NCI-H2107 (cell line): Measurements from ENCODE around the gene LDB3.
"Not testable (repeated sequence)": the region's sequence is repeated elsewhere in the genome, so short reads cannot be mapped to it uniquely, and the experiment has no call there.

Source experiments
- DNase-seq: peaks from one replicate; lab custom pipeline; 2025; lab: John Stamatoyannopoulos, UW

The LDB3 gene

GRCh38 chr10:86730227-86730626 is 61.9 kb downstream of the LDB3 start:
- DNase-seq = no peak

- no peak for DNase-seq
Measured at GRCh38 chr10:86732771-86733170, 64.5 kb downstream of the LDB3 start.

DNA sequence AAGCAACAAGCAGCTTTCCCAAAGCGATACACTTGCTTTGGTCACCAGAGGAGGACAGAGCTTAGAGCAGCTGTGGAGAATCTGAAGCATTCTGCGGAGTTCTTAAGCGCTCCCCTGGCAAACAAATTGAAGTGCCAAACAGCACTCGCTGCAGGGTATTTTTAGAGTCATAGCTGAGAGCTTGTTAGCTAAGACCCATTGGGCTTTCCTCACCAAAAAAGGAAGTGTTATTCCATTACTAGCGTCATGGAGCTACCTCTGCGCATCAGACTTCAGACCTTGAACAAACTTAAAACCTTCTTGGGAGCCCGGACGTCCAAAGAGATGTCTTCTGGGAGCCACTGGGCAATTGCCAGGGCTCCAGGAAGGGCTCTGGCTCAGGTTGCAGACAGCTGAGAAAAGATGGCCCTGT is 65.0 kb downstream of the LDB3 start:
- DNase-seq = no peak

- no peak for DNase-seq
Measured at GRCh38 chr10:86734207-86734988, 66.1 kb downstream of the LDB3 start.

DNA sequence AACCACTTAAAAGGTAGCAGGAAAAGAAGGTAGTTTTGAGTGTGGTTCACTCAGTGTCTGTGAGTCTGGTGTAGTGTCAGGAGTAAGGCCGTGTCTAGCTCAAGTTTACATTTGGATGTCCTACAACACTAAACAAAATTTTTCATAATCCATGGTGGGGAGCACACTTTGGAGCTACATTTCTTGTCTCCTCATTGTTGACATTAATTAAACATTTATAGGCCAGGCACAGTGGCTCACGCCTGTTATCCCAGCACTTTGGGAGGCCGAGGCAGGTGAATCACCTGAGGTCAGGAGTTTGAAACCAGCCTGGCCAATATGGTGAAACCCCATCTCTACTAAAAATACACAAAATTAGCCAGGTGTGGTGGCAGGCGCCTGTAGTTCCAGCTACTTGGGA is 67.0 kb downstream of the LDB3 start:
- DNase-seq = not testable (repeated sequence)

- DNase-seq = no peak
Measured at GRCh38 chr10:86742230-86742629, 73.9 kb downstream of the LDB3 start.

DNA sequence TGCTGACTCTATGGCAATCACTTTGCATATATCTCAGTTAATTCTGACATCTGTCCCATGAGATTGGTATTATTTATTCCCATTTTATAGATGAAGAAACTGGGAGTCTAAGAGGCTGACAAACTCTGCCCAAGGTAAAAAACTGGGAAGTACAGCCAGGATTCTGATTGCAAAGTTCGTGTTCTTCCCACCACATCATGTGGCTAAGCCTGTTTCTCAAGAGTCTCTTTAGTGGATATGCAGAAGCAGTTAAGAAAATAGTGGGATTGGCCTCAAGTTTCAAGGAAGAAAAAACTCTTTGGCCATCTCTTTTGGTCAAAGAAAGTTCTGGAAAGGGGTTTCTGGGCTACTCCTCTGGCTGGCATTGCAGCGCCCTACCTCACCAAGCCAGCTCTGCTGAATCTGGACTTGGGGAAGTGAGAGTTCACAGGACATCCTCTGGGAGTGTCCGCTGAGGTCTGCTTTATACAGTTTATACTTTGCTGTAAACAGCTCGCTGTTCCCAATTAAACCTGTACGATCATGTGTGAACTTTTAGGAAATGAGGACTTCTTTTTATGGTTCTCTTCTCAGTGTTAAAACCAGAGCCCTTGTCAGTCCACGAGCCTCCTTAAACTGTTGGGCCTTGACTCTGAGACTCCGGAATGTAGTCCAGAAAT is 75.9 kb downstream of the LDB3 start:
- no peak for DNase-seq

- no peak for DNase-seq
Measured at GRCh38 chr10:86747796-86748581, 79.7 kb downstream of the LDB3 start.

DNA sequence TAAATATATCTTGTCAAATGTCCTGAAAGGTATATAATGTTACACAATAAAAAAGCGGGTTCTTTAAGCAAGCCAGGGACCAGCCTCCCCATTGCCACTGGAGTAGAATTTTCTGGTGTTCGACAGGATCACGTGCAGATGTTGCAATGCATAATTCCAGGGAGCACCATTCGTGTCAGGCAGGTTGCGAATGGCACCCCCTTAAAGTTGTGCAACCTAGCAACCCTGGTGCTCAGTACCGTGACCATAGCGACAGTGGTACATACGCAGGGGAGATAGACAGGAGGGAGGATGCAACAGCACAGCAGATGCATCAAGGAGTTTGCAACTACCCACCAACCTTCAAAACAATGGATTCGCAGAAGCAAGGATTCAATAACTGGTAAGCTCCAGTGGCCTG is 81.5 kb downstream of the LDB3 start:
- no peak for DNase-seq

DNA sequence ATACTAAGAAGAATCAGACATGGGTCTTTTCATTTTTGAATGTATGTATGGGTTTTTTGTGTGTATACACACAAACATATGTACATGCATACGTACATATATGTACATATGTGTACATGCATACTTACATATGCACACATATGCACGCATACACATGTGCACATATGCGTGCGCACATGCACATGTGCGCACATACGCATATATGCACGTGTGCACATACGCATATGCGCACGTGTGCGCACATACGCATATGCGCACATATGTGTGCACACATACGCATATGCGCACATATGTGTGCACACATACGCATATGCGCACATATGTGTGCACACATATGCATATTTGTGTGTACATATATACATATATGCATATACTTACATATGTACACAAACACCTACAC is 83.2 kb downstream of the LDB3 start:
- no peak for DNase-seq

- no peak for DNase-seq
Measured at GRCh38 chr10:86752311-86752710, 84.0 kb downstream of the LDB3 start.

DNA sequence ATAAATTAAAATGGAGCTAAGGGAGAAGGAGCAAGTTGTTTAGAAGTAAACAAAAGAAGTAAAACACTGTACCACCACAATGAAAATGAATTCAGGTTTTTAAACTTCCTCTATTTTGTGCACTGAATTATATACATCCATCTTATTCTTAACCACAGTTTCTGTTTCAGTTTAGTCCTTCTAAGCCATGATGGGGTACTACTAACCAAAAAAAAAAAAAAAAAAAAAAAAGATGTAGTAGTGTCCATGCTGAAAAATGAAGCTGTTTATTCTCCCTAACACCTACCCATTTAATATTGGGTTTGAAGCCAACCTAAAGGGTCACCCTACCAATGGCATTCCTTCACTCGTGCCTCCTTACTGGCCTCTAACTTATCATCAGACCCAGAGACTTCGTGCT is 84.7 kb downstream of the LDB3 start:
- no peak for DNase-seq

DNA sequence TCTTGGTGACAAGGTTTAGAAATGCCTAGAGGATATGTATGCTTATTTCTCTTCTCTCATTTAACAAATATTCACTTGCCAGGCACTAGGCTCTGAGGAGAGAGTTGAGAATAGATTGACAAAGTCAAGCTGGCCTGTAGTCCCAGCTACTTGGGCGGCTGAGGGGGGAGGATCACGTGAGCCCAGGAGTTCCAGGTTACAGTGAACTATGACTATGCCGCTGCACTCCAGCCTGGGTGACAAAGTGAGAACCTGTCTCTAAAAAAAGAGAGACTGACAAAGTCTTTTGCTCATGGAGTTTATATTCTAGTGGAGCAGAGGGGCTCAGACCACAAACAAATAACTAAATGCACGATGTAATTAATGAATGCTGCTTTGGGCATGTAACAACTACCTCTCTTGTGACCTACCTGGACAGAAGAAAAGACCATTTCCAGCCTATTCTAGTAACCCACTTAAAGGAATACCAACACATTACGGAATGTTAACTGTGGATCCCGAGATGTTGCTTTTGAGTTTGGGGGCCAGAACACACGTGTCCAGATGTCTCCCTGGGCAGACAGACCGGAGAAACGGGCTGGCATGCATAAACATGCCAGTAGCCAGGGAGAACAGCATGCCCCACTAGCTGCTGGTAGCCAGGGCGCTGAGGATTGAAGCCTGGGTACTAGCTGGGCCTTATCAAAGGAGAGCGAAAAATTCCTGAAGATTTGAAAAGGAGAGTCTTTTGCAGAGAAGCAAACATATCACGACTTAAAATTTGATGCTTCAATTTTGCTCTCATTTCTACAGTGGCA is 85.5 kb downstream of the LDB3 start:
- no peak for DNase-seq

GRCh38 chr10:86755454-86755739 is 87.1 kb downstream of the LDB3 start:
- DNase-seq = no peak

- DNase-seq = peak; percentile 70
Measured at GRCh38 chr10:86755740-86756510, 87.6 kb downstream of the LDB3 start.

GRCh38 chr10:86756511-86757112 is 88.3 kb downstream of the LDB3 start, which contains the start of gene BMPR1A:
BMPR1A (plus strand) TSS chr10:86756619; CDS start chr10:86876019, 119,400 bp downstream.
- DNase-seq = no peak

GRCh38 chr10:86757113-86757972 is 89.0 kb downstream of the LDB3 start:
- no peak for DNase-seq

DNA sequence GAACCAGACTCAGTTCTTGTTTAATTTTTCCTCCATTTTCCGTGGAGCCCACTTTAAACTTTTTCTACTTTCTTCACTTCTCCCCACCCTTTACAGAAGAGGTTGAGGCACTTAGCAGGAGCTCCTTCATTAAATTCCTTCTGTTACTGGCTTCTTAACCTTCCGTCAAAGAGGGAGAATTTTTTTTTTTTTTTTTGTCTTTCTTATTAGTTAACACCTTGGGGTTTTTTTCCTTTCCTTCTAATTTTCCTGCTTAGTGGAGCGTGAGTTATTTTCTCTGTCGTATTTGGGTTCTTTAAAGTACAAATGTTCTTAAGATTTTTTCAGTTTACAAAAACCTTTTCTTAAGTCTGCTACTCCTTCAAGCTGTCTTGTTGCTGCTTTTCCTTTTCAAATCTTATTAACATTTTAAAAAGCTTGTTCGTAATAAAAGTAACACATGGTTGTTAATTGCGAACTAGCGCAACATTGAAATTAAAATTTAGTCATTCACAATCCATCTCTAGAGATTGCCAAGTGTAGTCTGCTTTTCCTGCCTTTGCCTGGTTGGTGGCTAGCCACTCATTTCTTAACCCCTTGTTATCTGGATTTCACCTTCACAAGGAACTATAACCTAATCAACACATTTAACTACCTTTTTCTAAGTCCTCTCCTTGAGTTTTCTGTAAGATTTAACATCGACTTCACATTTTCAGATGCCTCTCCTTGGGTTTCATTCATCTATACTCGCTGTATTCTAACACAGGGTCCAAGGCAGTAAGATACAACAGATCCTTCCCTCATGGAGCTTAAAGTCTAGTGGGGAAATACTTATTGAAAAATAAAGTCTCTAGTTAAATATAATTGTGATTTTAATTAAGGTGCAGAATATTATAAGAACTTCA is 90.1 kb downstream of the LDB3 start:
- DNase-seq = no peak

DNA sequence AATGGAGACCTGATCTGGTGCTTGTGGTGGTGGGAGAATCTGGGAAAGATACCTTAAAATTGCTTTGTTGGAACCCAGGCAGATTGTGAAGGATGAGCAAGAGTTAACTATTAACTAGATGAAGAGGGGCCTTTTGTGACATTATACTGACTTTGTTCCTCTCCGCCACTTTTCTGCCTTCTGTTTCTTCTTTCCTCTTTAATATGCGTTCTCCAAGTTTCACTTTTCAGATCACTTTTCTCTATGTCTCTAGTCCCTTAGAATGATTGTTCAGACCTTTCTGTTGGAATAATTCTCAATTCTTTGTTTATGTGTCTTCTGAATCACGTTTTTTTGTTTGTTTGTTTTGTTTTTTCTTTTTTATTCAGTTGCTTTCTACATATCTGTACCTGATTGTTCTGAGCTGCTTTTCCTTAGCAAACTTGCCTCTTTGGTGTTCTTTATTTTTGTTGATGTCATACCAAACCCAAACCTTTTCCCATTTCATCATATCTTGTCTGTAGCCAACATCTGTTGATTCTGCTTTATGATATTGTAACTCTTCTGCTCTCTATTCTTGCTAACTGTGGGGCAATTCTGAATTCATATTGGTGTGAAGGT is 90.9 kb downstream of the LDB3 start:
- DNase-seq = no peak
